Upper lobe of left lung (tissue), 4 donors: Measurements from ENCODE around the gene PNMT.

Experiments used
- EP300 ChIP-seq, 4 donors: sonication (generic); formaldehyde crosslinking; IDR thresholded peaks; one replicate each; pipeline ENCODE4 v1.5.1; 2017; ENCODE audit warnings: antibody characterized with exemption in 4 of 4, control low read depth in 2 of 4
- TF ChIP-seq, protein P1 (sequence below), 6 experiments: fragments of 450-650 bp in 4 of 6; fragments of 200-600 bp in 2 of 6; sonication (generic) in 2 of 6; IDR thresholded peaks; one replicate each; pipeline ENCODE4 v1.5.1; 2016 to 2019; ENCODE audit warnings: antibody characterized with exemption in 6 of 6

GRCh38 chr17:39631403-39631802 lies 36.9 kb upstream of the PNMT start:
- TF ChIP-seq, protein P1, sequence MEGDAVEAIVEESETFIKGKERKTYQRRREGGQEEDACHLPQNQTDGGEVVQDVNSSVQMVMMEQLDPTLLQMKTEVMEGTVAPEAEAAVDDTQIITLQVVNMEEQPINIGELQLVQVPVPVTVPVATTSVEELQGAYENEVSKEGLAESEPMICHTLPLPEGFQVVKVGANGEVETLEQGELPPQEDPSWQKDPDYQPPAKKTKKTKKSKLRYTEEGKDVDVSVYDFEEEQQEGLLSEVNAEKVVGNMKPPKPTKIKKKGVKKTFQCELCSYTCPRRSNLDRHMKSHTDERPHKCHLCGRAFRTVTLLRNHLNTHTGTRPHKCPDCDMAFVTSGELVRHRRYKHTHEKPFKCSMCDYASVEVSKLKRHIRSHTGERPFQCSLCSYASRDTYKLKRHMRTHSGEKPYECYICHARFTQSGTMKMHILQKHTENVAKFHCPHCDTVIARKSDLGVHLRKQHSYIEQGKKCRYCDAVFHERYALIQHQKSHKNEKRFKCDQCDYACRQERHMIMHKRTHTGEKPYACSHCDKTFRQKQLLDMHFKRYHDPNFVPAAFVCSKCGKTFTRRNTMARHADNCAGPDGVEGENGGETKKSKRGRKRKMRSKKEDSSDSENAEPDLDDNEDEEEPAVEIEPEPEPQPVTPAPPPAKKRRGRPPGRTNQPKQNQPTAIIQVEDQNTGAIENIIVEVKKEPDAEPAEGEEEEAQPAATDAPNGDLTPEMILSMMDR (IDR thresholded peaks at IDR 0.05): no peak
- peak in 1 of 4 donors; percentile 26 for TF ChIP-seq EP300 (IDR thresholded peaks at IDR 0.05)
